Measurements from ENCODE around the gene SNN.

GRCh38 chr16:11681976-11682654 is 13.9 kb downstream of the SNN start:
- TF ChIP-seq CBFB (CRISPR knock-in tag; IDR thresholded peaks at IDR 0.05; ENCODE audit: low read depth) = no peak
- TF ChIP-seq ATF1 (CRISPR knock-in tag; IDR thresholded peaks at IDR 0.05) = no peak
- no peak for TF ChIP-seq CREB1 (CRISPR knock-in tag; IDR thresholded peaks at IDR 0.05)
- no peak for TF ChIP-seq CTCF (IDR thresholded peaks at IDR 0.05)
- no peak for TF ChIP-seq NR3C1 (CRISPR knock-in tag; conservative IDR thresholded peaks at IDR 0.05; ENCODE audit: low read depth)
- TF ChIP-seq ZNF121 (CRISPR knock-in tag; IDR thresholded peaks at IDR 0.05) = no peak
- TF ChIP-seq SP1 (CRISPR knock-in tag; conservative IDR thresholded peaks at IDR 0.05) = no peak
- TF ChIP-seq ETV6 (CRISPR knock-in tag; IDR thresholded peaks at IDR 0.05) = no peak
- TF ChIP-seq GABPB1 (CRISPR knock-in tag; IDR thresholded peaks at IDR 0.05) = no peak
- no peak for TF ChIP-seq NR2C2 (CRISPR knock-in tag; IDR thresholded peaks at IDR 0.05)
- TF ChIP-seq, protein P1, sequence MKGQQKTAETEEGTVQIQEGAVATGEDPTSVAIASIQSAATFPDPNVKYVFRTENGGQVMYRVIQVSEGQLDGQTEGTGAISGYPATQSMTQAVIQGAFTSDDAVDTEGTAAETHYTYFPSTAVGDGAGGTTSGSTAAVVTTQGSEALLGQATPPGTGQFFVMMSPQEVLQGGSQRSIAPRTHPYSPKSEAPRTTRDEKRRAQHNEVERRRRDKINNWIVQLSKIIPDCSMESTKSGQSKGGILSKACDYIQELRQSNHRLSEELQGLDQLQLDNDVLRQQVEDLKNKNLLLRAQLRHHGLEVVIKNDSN (CRISPR knock-in tag; IDR thresholded peaks at IDR 0.05) = no peak
- TF ChIP-seq ZNF281 (CRISPR knock-in tag; IDR thresholded peaks at IDR 0.05) = no peak
- TF ChIP-seq, protein P2, sequence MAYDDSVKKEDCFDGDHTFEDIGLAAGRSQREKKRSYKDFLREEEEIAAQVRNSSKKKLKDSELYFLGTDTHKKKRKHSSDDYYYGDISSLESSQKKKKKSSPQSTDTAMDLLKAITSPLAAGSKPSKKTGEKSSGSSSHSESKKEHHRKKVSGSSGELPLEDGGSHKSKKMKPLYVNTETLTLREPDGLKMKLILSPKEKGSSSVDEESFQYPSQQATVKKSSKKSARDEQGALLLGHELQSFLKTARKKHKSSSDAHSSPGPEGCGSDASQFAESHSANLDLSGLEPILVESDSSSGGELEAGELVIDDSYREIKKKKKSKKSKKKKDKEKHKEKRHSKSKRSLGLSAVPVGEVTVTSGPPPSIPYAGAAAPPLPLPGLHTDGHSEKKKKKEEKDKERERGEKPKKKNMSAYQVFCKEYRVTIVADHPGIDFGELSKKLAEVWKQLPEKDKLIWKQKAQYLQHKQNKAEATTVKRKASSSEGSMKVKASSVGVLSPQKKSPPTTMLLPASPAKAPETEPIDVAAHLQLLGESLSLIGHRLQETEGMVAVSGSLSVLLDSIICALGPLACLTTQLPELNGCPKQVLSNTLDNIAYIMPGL (CRISPR knock-in tag; IDR thresholded peaks at IDR 0.05) = no peak
